ENCODE results near the gene FBRS.

GRCh38 chr16:30700491-30700890, 42.3 kb downstream of the FBRS start:
- no peak for TF ChIP-seq EZH2 (IDR thresholded peaks at IDR 0.05; ENCODE audit: insufficient read depth, low read length)
- TF ChIP-seq CTCF (IDR thresholded peaks at IDR 0.05; ENCODE audit: insufficient read depth, low read depth, low read length) = no peak

Measured in astrocyte (in vitro differentiated cells and primary cell).